RWPE1 (cell line): ENCODE results near the gene STRA6.
"Not testable (repeated sequence)": the region's sequence is repeated elsewhere in the genome, so short reads cannot be mapped to it uniquely, and the experiment has no call there.

Experiments used
- CTCF ChIA-PET: fragments of 350-600 bp; sonication (Branson Sonifier 250); formaldehyde crosslinking; extraction: SDS; loops from one replicate; lab custom pipeline; 2021; lab: Yijun Ruan, JAX
- POLR2A ChIA-PET: fragments of 400-600 bp; formaldehyde crosslinking; extraction: SDS; loops from one replicate; lab custom pipeline; 2020; ENCODE audit warnings: antibody characterized with exemption; ENCODE audit not compliant: low non-redundant PET; lab: Yijun Ruan, JAX
- DNase-seq: peaks from one replicate; pipeline ENCODE4 v3.0.0; 2012; ENCODE audit warnings: low spot score
- H3K27ac ChIP-seq: fragments of 450-650 bp; 2 replicates; pipeline ENCODE4 v1.5.1; 2017
- CTCF ChIP-seq: fragments of 450-650 bp; conservative IDR thresholded peaks from 2 replicates; pipeline ENCODE4 v1.5.1; 2017; ENCODE audit warnings: low read depth, mild to moderate bottlenecking

STRA6 gene

DNA sequence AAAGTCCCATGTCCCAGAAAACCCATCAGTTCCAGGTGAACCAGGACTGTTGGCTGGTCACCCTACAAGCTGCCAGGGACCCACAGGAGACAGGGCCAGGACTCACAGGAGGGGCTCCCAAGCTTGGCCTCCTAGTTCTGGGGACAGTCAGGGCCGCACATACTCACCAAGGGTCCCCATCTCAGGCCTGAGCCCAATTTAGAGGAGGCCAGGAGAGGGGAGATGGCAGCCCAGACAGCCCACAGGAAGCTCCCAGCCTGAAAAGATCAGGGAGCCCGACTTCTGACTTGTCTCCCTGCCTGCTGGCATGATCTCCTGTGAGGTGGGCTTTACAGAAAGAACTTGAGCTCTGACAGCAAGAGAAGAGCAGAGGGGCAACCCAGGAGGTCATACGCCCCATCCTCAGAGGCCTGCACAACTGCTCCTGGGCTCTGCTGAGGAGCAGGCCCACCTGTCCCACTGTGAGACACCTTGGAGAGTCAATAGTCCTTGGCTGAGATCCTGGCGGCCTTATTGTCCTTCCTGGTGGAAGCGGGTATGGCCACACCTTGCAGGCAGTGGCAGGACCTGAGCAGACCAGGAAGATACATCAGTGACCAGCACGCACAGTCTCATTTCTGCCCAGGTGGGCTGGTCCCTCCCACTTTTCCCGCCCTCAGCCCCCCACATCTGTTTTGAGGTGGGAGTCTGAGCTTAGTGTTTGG lies 31.6 kb downstream of the STRA6 start:
- POLR2A ChIA-PET, result no interaction called here

DNA sequence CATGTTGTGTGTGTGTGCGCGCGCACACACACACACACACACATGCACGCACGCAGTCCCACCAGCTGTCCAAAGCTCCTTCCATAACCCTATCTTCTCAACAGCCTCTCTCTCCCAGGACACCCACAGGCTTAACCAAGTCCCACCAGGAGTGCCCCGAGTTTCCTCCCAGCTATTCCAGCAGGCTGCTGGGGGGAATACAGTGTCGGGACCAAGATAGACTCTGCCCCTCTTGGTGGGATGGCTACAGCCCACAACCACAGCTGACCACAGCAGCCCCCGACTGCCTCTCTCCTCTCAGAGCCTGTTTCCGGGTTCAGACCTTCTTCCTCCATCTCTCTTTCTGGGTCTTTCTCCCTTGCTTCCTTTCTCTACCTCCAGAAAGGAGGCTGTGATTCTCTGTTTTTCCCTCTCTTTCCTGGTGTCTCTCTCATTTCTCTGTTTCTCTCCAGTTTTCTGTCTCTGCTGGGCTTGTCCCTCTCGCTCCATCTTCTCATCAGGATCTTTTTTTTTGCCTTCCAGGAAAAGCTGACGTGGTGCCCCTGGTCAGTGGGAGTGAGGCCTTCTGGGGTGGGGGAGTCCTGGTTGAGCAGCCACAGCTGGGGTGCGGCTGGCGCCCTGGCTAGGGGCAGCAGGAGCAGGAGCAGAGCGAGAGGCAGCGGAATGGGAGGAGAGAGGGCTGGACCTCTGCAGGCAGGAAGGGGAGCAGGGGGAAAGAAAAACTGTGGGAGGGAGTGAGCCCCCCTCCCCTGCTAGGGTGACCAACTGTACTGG lies 32.3 kb downstream of the STRA6 start:
- TF ChIP-seq CTCF, result no peak
- ChIA-PET CTCF (no interaction called here), POLR2A (no interaction called here)
- DNase-seq, result no peak
- H3K27ac ChIP-seq, result no peak overlapping the region

More for the DNA sequence above, 31.6 kb downstream of the STRA6 start:
- DNase-seq, result no peak
- no peak for TF ChIP-seq CTCF
- CTCF ChIA-PET, result interaction anchor here (0.6 kb wide), 1 partner anchor 1237 kb away, joined by 3 read pairs; no protein-coding TSS in a partner anchor
- no peak overlapping the region for H3K27ac ChIP-seq

- H3K27ac ChIP-seq, result no peak overlapping the region
- TF ChIP-seq CTCF, result no peak
- no peak for DNase-seq
- CTCF ChIA-PET, result no interaction called here
- POLR2A ChIA-PET, result no interaction called here
Observed at GRCh38 chr15:74168711-74169126, 33.9 kb downstream of the STRA6 start.

GRCh38 chr15:74167891-74168331 lies 34.7 kb downstream of the STRA6 start:
- DNase-seq, result no peak
- TF ChIP-seq CTCF, result no peak
- ChIA-PET CTCF (no interaction called here), POLR2A (no interaction called here)
- H3K27ac ChIP-seq, result no peak overlapping the region

DNA sequence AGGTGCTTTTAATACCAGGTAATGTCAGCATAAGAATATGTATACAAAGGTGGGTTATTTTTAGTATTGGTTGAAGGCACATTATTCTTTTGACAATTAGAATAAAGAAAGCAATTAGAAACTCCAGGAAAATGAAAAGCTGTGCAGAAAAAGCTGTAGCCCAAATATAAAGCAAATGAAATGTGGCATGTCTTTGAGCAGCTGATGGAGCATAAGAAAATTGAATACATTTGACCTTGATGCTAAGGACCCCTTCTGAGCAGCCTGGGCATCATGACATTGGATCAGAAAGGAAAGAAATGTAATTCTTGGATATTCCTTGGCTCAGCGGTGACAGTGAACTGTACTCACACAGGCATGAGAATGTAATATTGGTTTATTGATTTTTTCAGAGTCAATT lies 37.1 kb downstream of the STRA6 start:
- no peak for TF ChIP-seq CTCF
- H3K27ac ChIP-seq, result no peak overlapping the region
- no peak for DNase-seq
- ChIA-PET CTCF (no interaction called here), POLR2A (no interaction called here)

GRCh38 chr15:74162195-74162536 lies 40.4 kb downstream of the STRA6 start:
- H3K27ac ChIP-seq, CTCF ChIA-PET, DNase-seq, POLR2A ChIA-PET: not testable (repeated sequence)

DNA sequence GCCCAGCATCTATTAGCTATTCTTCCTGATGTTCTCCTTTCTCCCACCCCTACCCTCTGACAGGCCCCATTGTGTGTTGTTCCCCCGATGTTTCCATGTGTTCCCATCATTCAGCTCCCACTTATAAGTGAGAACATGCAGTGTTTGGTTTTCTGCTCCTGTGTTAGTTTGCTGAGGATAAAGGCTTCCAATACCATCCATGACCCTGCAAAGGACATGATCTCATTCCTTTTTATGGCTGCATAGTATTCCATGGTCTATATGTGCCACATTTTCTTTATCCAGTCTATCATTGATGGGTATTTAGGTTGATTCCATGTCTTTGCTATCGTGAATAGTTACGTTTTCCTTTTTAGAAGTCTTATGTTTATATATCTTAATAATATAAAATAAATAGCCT lies 42.2 kb downstream of the STRA6 start:
- CTCF ChIA-PET, result interaction anchor here (1.1 kb wide), 1 partner anchor 26 kb away, joined by 4 read pairs; no protein-coding TSS in a partner anchor
- POLR2A ChIA-PET, H3K27ac ChIP-seq, DNase-seq: not testable (repeated sequence)
